T-helper 17 cell (primary cell): ENCODE measurements around the gene ADAMTSL2. TPM values are rescaled to one million over a fixed set of nuclear protein-coding genes. Genes with fewer than 3 reads are reported as not detected.

Experiments used
- ATAC-seq: fragments of 150-1000 bp; cut with Tn5 transposase; 2 replicates; pipeline ENCODE4 v1.10.0; 2021; ENCODE audit warnings: mild to moderate bottlenecking, moderate library complexity
- DNase-seq, 3 donors: peaks; one replicate each; pipeline versions ENCODE4 v3.0.0 to v3.0.0-alpha.2; 2020 to 2021
- H3K9me3 ChIP-seq: one replicate; pipeline ENCODE4 v1.7.0; 2013; ENCODE audit warnings: low read length, mild to moderate bottlenecking; ENCODE audit not compliant: control insufficient read depth, poor library complexity, severe bottlenecking
- H3K27ac Mint-ChIP-seq: one replicate; pipeline ENCODE4 v1.8.0; 2022; ENCODE audit warnings: mild to moderate bottlenecking, moderate library complexity, mixed read lengths
- H3K27me3 Mint-ChIP-seq: one replicate; pipeline ENCODE4 v1.8.0; 2022; ENCODE audit warnings: mixed read lengths
- H3K36me3 Mint-ChIP-seq: one replicate; pipeline ENCODE4 v1.8.0; 2022; ENCODE audit warnings: low read depth, mixed read lengths
- H3K4me1 Mint-ChIP-seq: one replicate; pipeline ENCODE4 v1.8.0; 2022; ENCODE audit warnings: mild to moderate bottlenecking, mixed read lengths
- H3K4me3 Mint-ChIP-seq: one replicate; pipeline ENCODE4 v1.8.0; 2022; ENCODE audit warnings: mild to moderate bottlenecking, moderate library complexity, mixed read lengths
- total RNA-seq, 4 donors: library from RNA in 2 of 4; stranded (reverse) in 2 of 4; gene quantifications; one replicate each; pipeline ENCODE4 v1.2.3 and lab custom pipeline; 2022 to 2026

Gene ADAMTSL2
- total RNA-seq, 2 donors from 2014 or later: not detected

GRCh38 chr9:133509179-133510083 is 25.1 kb upstream of the ADAMTSL2 start:
- Mint-ChIP-seq H3K4me1 (peaks cover 6% of the 10 kb centered on the region), H3K36me3 (no peaks in the 10 kb centered on the region), H3K27me3 (no peaks in the 10 kb centered on the region), H3K4me3 (peak overlapping the region; percentile 79), H3K27ac (peak overlapping the region; percentile 79)
- DNase-seq (no peak), ATAC-seq (peak; percentile 50)
- no peaks in the 10 kb centered on the region for H3K9me3 ChIP-seq

- ATAC-seq (no peak), DNase-seq (no peak)
- Mint-ChIP-seq H3K27ac (no peak overlapping the region), H3K36me3 (no peaks in the 10 kb centered on the region), H3K27me3 (no peaks in the 10 kb centered on the region), H3K4me1 (peaks cover 6% of the 10 kb centered on the region), H3K4me3 (peak overlapping the region; percentile 25)
- H3K9me3 ChIP-seq: no peaks in the 10 kb centered on the region
Measured at GRCh38 chr9:133510926-133511505, 23.5 kb upstream of the ADAMTSL2 start.

GRCh38 chr9:133511607-133512006 is 22.9 kb upstream of the ADAMTSL2 start:
- Mint-ChIP-seq H3K27me3 (no peaks in the 10 kb centered on the region), H3K27ac (no peak overlapping the region), H3K4me3 (no peak overlapping the region), H3K36me3 (no peaks in the 10 kb centered on the region), H3K4me1 (peaks cover 6% of the 10 kb centered on the region)
- ATAC-seq (no peak), DNase-seq (no peak)
- no peaks in the 10 kb centered on the region for H3K9me3 ChIP-seq

GRCh38 chr9:133512253-133513213 is 22.0 kb upstream of the ADAMTSL2 start:
- no peak for ATAC-seq
- no peaks in the 10 kb centered on the region for H3K9me3 ChIP-seq
- no peak for DNase-seq
- Mint-ChIP-seq H3K27me3 (no peaks in the 10 kb centered on the region), H3K4me3 (no peak overlapping the region), H3K36me3 (no peaks in the 10 kb centered on the region), H3K27ac (no peak overlapping the region), H3K4me1 (peaks cover 6% of the 10 kb centered on the region)

- ATAC-seq: no peak
- Mint-ChIP-seq H3K4me1 (peaks cover 6% of the 10 kb centered on the region), H3K4me3 (no peak overlapping the region), H3K27me3 (peaks cover 9% of the 10 kb centered on the region), H3K27ac (no peak overlapping the region), H3K36me3 (no peaks in the 10 kb centered on the region)
- H3K9me3 ChIP-seq: no peaks in the 10 kb centered on the region
- no peak for DNase-seq
Measured at GRCh38 chr9:133513214-133514100, 21.0 kb upstream of the ADAMTSL2 start.

GRCh38 chr9:133514460-133515239 is 19.9 kb upstream of the ADAMTSL2 start:
- Mint-ChIP-seq H3K4me1 (peaks cover under 1% of the 10 kb centered on the region), H3K4me3 (no peak overlapping the region), H3K27me3 (peaks cover 21% of the 10 kb centered on the region), H3K27ac (no peak overlapping the region), H3K36me3 (no peaks in the 10 kb centered on the region)
- ATAC-seq: no peak
- no peak for DNase-seq
- no peaks in the 10 kb centered on the region for H3K9me3 ChIP-seq

GRCh38 chr9:133515240-133515610 is 19.3 kb upstream of the ADAMTSL2 start:
- ATAC-seq (no peak), DNase-seq (no peak)
- Mint-ChIP-seq H3K36me3 (no peaks in the 10 kb centered on the region), H3K27me3 (peaks cover 22% of the 10 kb centered on the region), H3K27ac (no peak overlapping the region), H3K4me3 (no peak overlapping the region), H3K4me1 (no peaks in the 10 kb centered on the region)
- no peaks in the 10 kb centered on the region for H3K9me3 ChIP-seq

GRCh38 chr9:133515615-133516255 is 18.8 kb upstream of the ADAMTSL2 start:
- Mint-ChIP-seq H3K4me3 (no peak overlapping the region), H3K27me3 (peaks cover 22% of the 10 kb centered on the region), H3K36me3 (no peaks in the 10 kb centered on the region), H3K27ac (no peak overlapping the region), H3K4me1 (no peaks in the 10 kb centered on the region)
- ATAC-seq (no peak), DNase-seq (no peak)
- H3K9me3 ChIP-seq: no peaks in the 10 kb centered on the region

GRCh38 chr9:133516256-133516960 is 18.1 kb upstream of the ADAMTSL2 start:
- Mint-ChIP-seq H3K4me1 (no peaks in the 10 kb centered on the region), H3K36me3 (no peaks in the 10 kb centered on the region), H3K4me3 (no peak overlapping the region), H3K27ac (no peak overlapping the region), H3K27me3 (peaks cover 22% of the 10 kb centered on the region)
- DNase-seq: no peak
- H3K9me3 ChIP-seq: no peaks in the 10 kb centered on the region
- no peak for ATAC-seq

GRCh38 chr9:133516961-133517350 is 17.5 kb upstream of the ADAMTSL2 start:
- no peak for DNase-seq
- Mint-ChIP-seq H3K36me3 (no peaks in the 10 kb centered on the region), H3K27me3 (peaks cover 22% of the 10 kb centered on the region), H3K4me3 (no peak overlapping the region), H3K27ac (no peak overlapping the region), H3K4me1 (no peaks in the 10 kb centered on the region)
- H3K9me3 ChIP-seq: no peaks in the 10 kb centered on the region
- ATAC-seq: no peak

GRCh38 chr9:133517711-133518110 is 16.8 kb upstream of the ADAMTSL2 start:
- H3K9me3 ChIP-seq: no peaks in the 10 kb centered on the region
- H3K27ac Mint-ChIP-seq: no peak overlapping the region
- no peaks in the 10 kb centered on the region for H3K4me1 Mint-ChIP-seq
- DNase-seq (no peak), ATAC-seq (no peak)
- peaks cover 22% of the 10 kb centered on the region for H3K27me3 Mint-ChIP-seq
- no peak overlapping the region for H3K4me3 Mint-ChIP-seq
- no peaks in the 10 kb centered on the region for H3K36me3 Mint-ChIP-seq
